Lower leg skin (tissue), 3 donors: ENCODE results near the gene RAD52.

Experiments
- CTCF ChIP-seq, 3 donors: fragments of 450-650 bp; IDR thresholded peaks; one replicate each; pipeline ENCODE4 v1.5.1; 2016; ENCODE audit warnings: antibody characterized with exemption in 3 of 3, mild to moderate bottlenecking in 3 of 3, moderate library complexity in 2 of 3
- POLR2A ChIP-seq, 2 donors: fragments of 450-650 bp; IDR thresholded peaks; one replicate each; pipeline ENCODE4 v1.6.1; 2016 to 2017; ENCODE audit warnings: antibody characterized with exemption in 2 of 2, mild to moderate bottlenecking in 1 of 2, moderate library complexity in 1 of 2

GRCh38 chr12:955939-956338, 6.4 kb upstream of the RAD52 start:
- TF ChIP-seq CTCF (IDR thresholded peaks at IDR 0.05) (no peak), POLR2A (IDR thresholded peaks at IDR 0.05) (no peak)
